Hematopoietic multipotent progenitor cell treated with erythropoietin and hydrocortisone succinate and interleukin-3 and kit ligand, for 8 days (in vitro differentiated cells): ENCODE results near the gene THAP9.
"Not testable (repeated sequence)": the region's sequence is repeated elsewhere in the genome, so short reads cannot be mapped to it uniquely, and the experiment has no call there.

Source experiments
- DNase-seq: peaks from one replicate; pipeline ENCODE4 v3.0.0-alpha.2; 2015

THAP9 gene

GRCh38 chr4:82900411-82901182 lies at the start of gene THAP9:
TSS of gene THAP9 (plus strand) at chr4:82900735. CDS start at chr4:82900803, 68 bp downstream.
- peak; percentile 100 for DNase-seq

GRCh38 chr4:82851318-82851717 lies 49.2 kb upstream of the THAP9 start:
- DNase-seq: no peak

GRCh38 chr4:82851885-82852750 lies 48.4 kb upstream of the THAP9 start:
- peak; percentile 66 for DNase-seq

GRCh38 chr4:82852751-82853285 lies 47.7 kb upstream of the THAP9 start:
- DNase-seq: no peak

GRCh38 chr4:82860487-82860886 lies 40.0 kb upstream of the THAP9 start:
- DNase-seq: not testable (repeated sequence)

GRCh38 chr4:82861529-82861928 lies 39.0 kb upstream of the THAP9 start:
- no peak for DNase-seq

- no peak for DNase-seq
These were observed 36.1 kb upstream of the THAP9 start for GRCh38 chr4:82864336-82864979.

GRCh38 chr4:82865592-82865991 lies 34.9 kb upstream of the THAP9 start:
- peak; percentile 14 for DNase-seq

GRCh38 chr4:82866033-82866432 lies 34.5 kb upstream of the THAP9 start:
- not testable (repeated sequence) for DNase-seq

- DNase-seq: no peak
These were observed 33.7 kb upstream of the THAP9 start for GRCh38 chr4:82866706-82867385.

GRCh38 chr4:82868572-82868971 lies 32.0 kb upstream of the THAP9 start:
- no peak for DNase-seq

GRCh38 chr4:82885410-82885809 lies 15.1 kb upstream of the THAP9 start:
- DNase-seq: no peak

GRCh38 chr4:82886147-82886942 lies 14.2 kb upstream of the THAP9 start:
- DNase-seq: no peak

- no peak for DNase-seq
These were observed 11.2 kb upstream of the THAP9 start for GRCh38 chr4:82889287-82889686.

- DNase-seq: peak; percentile 62
These were observed 10.0 kb upstream of the THAP9 start for GRCh38 chr4:82890528-82890900.

- DNase-seq: peak; percentile 94
These were observed 9.4 kb upstream of the THAP9 start, which contains the start of gene SEC31A for GRCh38 chr4:82890901-82891706. TSS of gene SEC31A (minus strand) at chr4:82891153. CDS start at chr4:82881936, 9,217 bp downstream.

GRCh38 chr4:82891707-82892466 lies 8.6 kb upstream of the THAP9 start:
- no peak for DNase-seq

GRCh38 chr4:82892467-82892802 lies 8.1 kb upstream of the THAP9 start:
- no peak for DNase-seq

GRCh38 chr4:82893942-82894341 lies 6.6 kb upstream of the THAP9 start:
- DNase-seq: no peak

GRCh38 chr4:82896755-82897154 lies 3.8 kb upstream of the THAP9 start:
- no peak for DNase-seq
